ENCODE data around the gene GLOD4. TPM values are rescaled to one million over a fixed set of nuclear protein-coding genes. Genes with fewer than 3 reads are reported as not detected.
A peak's percentile ranks its signal among the peaks of the same experiment; 100 is the strongest.
"Not testable (repeated sequence)": the region's sequence is repeated elsewhere in the genome, so short reads cannot be mapped to it uniquely, and the experiment has no call there.

GLOD4 gene, protein sequence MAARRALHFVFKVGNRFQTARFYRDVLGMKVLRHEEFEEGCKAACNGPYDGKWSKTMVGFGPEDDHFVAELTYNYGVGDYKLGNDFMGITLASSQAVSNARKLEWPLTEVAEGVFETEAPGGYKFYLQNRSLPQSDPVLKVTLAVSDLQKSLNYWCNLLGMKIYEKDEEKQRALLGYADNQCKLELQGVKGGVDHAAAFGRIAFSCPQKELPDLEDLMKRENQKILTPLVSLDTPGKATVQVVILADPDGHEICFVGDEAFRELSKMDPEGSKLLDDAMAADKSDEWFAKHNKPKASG
- 70.8 and 120 TPM in 2 replicates for total RNA-seq
- 68.1 and 74.1 TPM in 2 replicates for polyA plus RNA-seq

DNA sequence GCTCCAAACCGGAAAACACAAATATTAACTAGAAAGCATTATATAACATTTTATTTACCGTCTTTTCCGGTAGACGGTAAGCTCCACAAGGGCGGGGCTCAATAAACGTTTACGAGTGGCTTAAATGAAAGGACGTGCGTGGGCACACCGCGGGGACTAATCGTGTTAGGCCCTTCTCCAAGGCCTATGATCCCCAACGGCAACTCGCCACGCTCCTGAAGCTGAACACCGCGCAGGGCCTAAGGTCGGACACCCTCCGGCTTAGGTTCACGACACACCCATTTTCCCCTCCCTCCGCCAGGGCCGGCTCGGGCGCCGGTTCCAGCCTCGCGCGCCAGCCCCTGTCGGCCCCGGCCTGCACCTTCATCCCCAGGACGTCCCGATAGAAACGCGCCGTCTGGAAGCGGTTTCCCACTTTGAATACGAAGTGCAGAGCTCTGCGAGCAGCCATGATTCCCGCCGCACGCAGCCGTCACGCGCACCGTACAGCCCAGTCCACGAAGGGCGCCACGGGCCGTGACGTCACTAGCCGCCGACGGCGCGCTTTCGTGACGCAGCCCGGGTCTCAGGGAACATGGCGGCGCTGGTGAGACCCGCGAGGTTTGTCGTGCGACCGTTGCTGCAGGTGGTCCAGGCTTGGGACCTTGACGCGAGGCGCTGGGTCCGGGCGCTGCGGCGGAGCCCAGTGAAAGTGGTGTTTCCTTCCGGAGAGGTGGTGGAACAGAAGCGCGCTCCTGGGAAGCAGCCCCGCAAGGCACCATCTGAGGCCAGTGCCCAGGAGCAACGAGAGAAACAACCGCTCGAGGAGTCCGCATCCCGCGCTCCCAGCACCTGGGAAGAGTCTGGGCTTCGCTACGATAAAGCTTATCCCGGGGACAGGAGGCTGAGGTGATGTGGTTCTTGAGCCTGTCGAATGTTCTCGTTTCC lies at the start of gene GLOD4, which contains the start of gene MRM3:
GLOD4 (minus strand) TSS at position 476 of the 927 bp plus-strand sequence; CDS start at position 451, 25 bp downstream.
MRM3 (plus strand) TSS at position 549 of the 927 bp plus-strand sequence; CDS start at position 575, 26 bp downstream.
- Histone ChIP-seq H3K4me2 (peak within 1 kb of the TSS; percentile 94), H3K79me2 (peaks cover 88% of the 10 kb centered on the region), H3K4me3 (peak within 1 kb of the TSS; percentile 91), H3K36me3 (replicated peaks; ENCODE audit: insufficient read depth, low read depth) (no peaks in the 10 kb centered on the region), H3K9me2 (replicated peaks; ENCODE audit: insufficient read depth) (no peaks in the 10 kb centered on the region), H3K27me3 (no peaks in the 10 kb centered on the region), H4K20me1 (ENCODE audit: insufficient read depth, poor library complexity, severe bottlenecking) (no peaks in the 10 kb centered on the region), H3K9me3 (ENCODE audit: low read depth) (no peaks in the 10 kb centered on the region), H3K27ac (peak within 1 kb of the TSS; percentile 95), H2AFZ (peak within 1 kb of the TSS; percentile 82), H3K4me1 (ENCODE audit: insufficient read depth) (peaks cover 14% of the 10 kb centered on the region)
- 2% methylated on average over 73 of the region's 87 CpGs for WGBS (ENCODE audit: low lambda C conversion rate, missing lambda C conversion rate)
- TF ChIP-seq, protein P1, sequence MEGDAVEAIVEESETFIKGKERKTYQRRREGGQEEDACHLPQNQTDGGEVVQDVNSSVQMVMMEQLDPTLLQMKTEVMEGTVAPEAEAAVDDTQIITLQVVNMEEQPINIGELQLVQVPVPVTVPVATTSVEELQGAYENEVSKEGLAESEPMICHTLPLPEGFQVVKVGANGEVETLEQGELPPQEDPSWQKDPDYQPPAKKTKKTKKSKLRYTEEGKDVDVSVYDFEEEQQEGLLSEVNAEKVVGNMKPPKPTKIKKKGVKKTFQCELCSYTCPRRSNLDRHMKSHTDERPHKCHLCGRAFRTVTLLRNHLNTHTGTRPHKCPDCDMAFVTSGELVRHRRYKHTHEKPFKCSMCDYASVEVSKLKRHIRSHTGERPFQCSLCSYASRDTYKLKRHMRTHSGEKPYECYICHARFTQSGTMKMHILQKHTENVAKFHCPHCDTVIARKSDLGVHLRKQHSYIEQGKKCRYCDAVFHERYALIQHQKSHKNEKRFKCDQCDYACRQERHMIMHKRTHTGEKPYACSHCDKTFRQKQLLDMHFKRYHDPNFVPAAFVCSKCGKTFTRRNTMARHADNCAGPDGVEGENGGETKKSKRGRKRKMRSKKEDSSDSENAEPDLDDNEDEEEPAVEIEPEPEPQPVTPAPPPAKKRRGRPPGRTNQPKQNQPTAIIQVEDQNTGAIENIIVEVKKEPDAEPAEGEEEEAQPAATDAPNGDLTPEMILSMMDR (IDR thresholded peaks at IDR 0.05; ENCODE audit: poor library complexity) = no peak
- TF ChIP-seq EZH2phosphoT487 (IDR thresholded peaks at IDR 0.05; ENCODE audit: low read depth, severe bottlenecking, unreplicated experiment) = no peak
- no peak for TF ChIP-seq EZH2 (IDR thresholded peaks at IDR 0.05; ENCODE audit: borderline replicate concordance)
- DNase-seq (ENCODE audit: low spot score) = peak; percentile 94

DNA sequence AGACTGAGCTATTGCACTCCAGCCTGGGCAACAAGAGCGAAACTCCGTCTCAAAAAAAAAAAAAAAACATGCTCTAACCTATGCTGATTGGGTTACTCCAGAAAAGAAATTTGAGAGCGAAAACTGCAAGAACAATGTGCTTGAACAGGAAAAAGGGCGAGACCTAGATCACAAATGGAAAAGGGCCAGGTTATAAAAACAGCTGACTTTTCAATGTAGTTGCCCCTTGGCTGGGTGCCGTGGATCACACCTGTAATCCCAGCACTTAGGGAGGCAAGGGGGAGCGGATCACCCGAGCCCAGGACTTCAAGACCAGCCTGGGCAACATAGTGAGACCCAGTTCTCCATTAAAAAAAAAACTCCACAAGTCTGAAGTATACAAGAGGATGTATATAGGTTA lies 48.9 kb upstream of the GLOD4 start:
- H3K27me3 ChIP-seq = no peaks in the 10 kb centered on the region
- no peak overlapping the region for H3K4me3 ChIP-seq
- H3K4me2 ChIP-seq = no peak overlapping the region
- H4K20me1 ChIP-seq (ENCODE audit: insufficient read depth, poor library complexity, severe bottlenecking) = no peaks in the 10 kb centered on the region
- no peaks in the 10 kb centered on the region for H3K9me2 ChIP-seq (replicated peaks; ENCODE audit: insufficient read depth)
- 94% methylated on average over 7 of the region's 7 CpGs for WGBS (ENCODE audit: low lambda C conversion rate, missing lambda C conversion rate)
- no peak for DNase-seq (ENCODE audit: low spot score)
- H3K4me1 ChIP-seq (ENCODE audit: insufficient read depth) = no peaks in the 10 kb centered on the region
- H3K36me3 ChIP-seq (replicated peaks; ENCODE audit: insufficient read depth, low read depth) = no peaks in the 10 kb centered on the region
- H3K27ac ChIP-seq = no peak overlapping the region
- peaks cover 56% of the 10 kb centered on the region for H3K79me2 ChIP-seq
- TF ChIP-seq EZH2 (IDR thresholded peaks at IDR 0.05; ENCODE audit: borderline replicate concordance) = no peak
- TF ChIP-seq, protein P1 (IDR thresholded peaks at IDR 0.05; ENCODE audit: poor library complexity) = no peak
- TF ChIP-seq EZH2phosphoT487 (IDR thresholded peaks at IDR 0.05; ENCODE audit: low read depth, severe bottlenecking, unreplicated experiment) = no peak
- H3K9me3 ChIP-seq (ENCODE audit: low read depth) = no peaks in the 10 kb centered on the region
- no peak overlapping the region for H2AFZ ChIP-seq

DNA sequence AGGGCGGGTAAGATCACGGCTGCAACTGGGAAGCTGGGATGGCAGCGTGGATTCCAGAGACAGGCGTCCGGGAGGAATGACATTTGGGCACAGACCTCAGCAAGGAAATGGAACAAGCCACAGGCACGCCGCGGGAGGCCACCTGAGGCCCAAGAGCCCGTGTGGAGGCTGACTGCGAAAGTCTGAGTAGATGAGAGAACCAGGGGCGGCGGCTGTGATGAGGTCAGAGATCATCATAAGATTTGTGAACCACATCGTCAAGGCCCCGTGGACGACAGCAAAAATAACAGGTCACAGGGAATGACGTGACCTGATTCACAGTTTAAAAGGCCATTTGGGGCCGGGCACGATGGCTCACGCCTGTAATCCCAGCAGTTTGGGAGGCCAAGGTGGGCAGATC lies 48.3 kb upstream of the GLOD4 start:
- Histone ChIP-seq H3K4me1 (ENCODE audit: insufficient read depth) (no peaks in the 10 kb centered on the region), H2AFZ (no peak overlapping the region), H3K79me2 (peaks cover 55% of the 10 kb centered on the region), H3K9me2 (replicated peaks; ENCODE audit: insufficient read depth) (no peaks in the 10 kb centered on the region), H3K36me3 (replicated peaks; ENCODE audit: insufficient read depth, low read depth) (no peaks in the 10 kb centered on the region), H3K4me2 (no peak overlapping the region), H3K4me3 (no peak overlapping the region), H4K20me1 (ENCODE audit: insufficient read depth, poor library complexity, severe bottlenecking) (no peaks in the 10 kb centered on the region), H3K27me3 (no peaks in the 10 kb centered on the region), H3K9me3 (ENCODE audit: low read depth) (no peaks in the 10 kb centered on the region), H3K27ac (no peak overlapping the region)
- no peak for DNase-seq (ENCODE audit: low spot score)
- TF ChIP-seq EZH2phosphoT487 (IDR thresholded peaks at IDR 0.05; ENCODE audit: low read depth, severe bottlenecking, unreplicated experiment) = no peak
- TF ChIP-seq EZH2 (IDR thresholded peaks at IDR 0.05; ENCODE audit: borderline replicate concordance) = no peak
- TF ChIP-seq, protein P1 (IDR thresholded peaks at IDR 0.05; ENCODE audit: poor library complexity) = no peak
- 86% methylated on average over 19 of the region's 19 CpGs for WGBS (ENCODE audit: low lambda C conversion rate, missing lambda C conversion rate)

DNA sequence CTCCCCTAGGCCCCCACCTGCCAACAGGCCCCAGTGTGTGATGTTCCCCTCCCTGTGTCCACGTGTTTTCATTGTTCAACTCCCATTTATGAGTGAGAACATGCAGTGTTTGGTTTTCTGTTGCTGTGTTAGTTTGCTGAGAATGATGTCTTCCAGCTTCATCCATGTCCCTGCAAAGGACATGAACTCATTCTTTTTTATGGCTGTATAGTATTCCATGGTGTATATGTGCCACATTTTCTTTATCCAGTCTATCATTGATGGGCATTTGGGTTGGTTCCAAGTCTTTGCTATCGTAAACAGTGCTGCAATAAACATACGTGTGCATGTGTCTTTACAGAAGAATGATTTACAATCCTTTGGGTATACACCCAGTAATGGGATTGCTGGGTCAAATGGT lies 47.5 kb upstream of the GLOD4 start:
- not testable (repeated sequence) for DNase-seq (ENCODE audit: low spot score); H3K4me1 ChIP-seq (ENCODE audit: insufficient read depth); H2AFZ ChIP-seq; H3K4me2 ChIP-seq; H3K9me2 ChIP-seq (replicated peaks; ENCODE audit: insufficient read depth); H3K36me3 ChIP-seq (replicated peaks; ENCODE audit: insufficient read depth, low read depth); H3K27ac ChIP-seq; H3K4me3 ChIP-seq; H3K9me3 ChIP-seq (ENCODE audit: low read depth); H3K27me3 ChIP-seq; H4K20me1 ChIP-seq (ENCODE audit: insufficient read depth, poor library complexity, severe bottlenecking)
- 57% methylated on average over 3 of the region's 3 CpGs for WGBS (ENCODE audit: low lambda C conversion rate, missing lambda C conversion rate)
- H3K79me2 ChIP-seq = peaks cover 53% of the 10 kb centered on the region
